ENCODE data around the gene PHACTR1. TPM values are rescaled to one million over a fixed set of nuclear protein-coding genes. Genes with fewer than 3 reads are reported as not detected.
"Not testable (repeated sequence)": the region's sequence is repeated elsewhere in the genome, so short reads cannot be mapped to it uniquely, and the experiment has no call there.

PHACTR1 gene
- total RNA-seq, 4 donors from 2014 or later, result 1.5 to 3.6 (median 2.5) TPM

GRCh38 chr6:12717356-12717755 is 789 bp downstream of the PHACTR1 start:
- intact Hi-C loops (cut with DNase I; ENCODE audit: low total_unique reads), result no loop called here

GRCh38 chr6:12718015-12718414 is 1.4 kb downstream of the PHACTR1 start:
- intact Hi-C loops (cut with DNase I; ENCODE audit: low total_unique reads), result no loop called here
- no peak for TF ChIP-seq POLR2A (IDR thresholded peaks at IDR 0.05)
- TF ChIP-seq, protein P1, sequence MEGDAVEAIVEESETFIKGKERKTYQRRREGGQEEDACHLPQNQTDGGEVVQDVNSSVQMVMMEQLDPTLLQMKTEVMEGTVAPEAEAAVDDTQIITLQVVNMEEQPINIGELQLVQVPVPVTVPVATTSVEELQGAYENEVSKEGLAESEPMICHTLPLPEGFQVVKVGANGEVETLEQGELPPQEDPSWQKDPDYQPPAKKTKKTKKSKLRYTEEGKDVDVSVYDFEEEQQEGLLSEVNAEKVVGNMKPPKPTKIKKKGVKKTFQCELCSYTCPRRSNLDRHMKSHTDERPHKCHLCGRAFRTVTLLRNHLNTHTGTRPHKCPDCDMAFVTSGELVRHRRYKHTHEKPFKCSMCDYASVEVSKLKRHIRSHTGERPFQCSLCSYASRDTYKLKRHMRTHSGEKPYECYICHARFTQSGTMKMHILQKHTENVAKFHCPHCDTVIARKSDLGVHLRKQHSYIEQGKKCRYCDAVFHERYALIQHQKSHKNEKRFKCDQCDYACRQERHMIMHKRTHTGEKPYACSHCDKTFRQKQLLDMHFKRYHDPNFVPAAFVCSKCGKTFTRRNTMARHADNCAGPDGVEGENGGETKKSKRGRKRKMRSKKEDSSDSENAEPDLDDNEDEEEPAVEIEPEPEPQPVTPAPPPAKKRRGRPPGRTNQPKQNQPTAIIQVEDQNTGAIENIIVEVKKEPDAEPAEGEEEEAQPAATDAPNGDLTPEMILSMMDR (IDR thresholded peaks at IDR 0.05), result no peak
- no peak overlapping the region for H3K4me3 ChIP-seq (ENCODE audit: low read depth, poor library complexity, severe bottlenecking)
- DNase-seq (ENCODE audit: low spot score in 2 of 2), result no peak
- WGBS, 2 donors, result 24 to 27% methylated on average over 9 of the region's 9 CpGs

More at GRCh38 chr6:12717356-12717755, 789 bp downstream of the PHACTR1 start:
- no peak overlapping the region for H3K4me3 ChIP-seq (ENCODE audit: low read depth, poor library complexity, severe bottlenecking)
- no peak for TF ChIP-seq POLR2A (IDR thresholded peaks at IDR 0.05)
- WGBS, 2 donors, result 36 to 47% methylated on average over 9 of the region's 9 CpGs
- DNase-seq (ENCODE audit: low spot score in 2 of 2), result no peak

- 55 to 87% methylated on average over 3 of the region's 3 CpGs for WGBS, 2 donors
- DNase-seq (ENCODE audit: low spot score in 2 of 2), result no peak
- H3K4me3 ChIP-seq (ENCODE audit: low read depth, poor library complexity, severe bottlenecking), result no peak overlapping the region
- intact Hi-C loops (cut with DNase I; ENCODE audit: low total_unique reads), result no loop called here
- TF ChIP-seq, protein P1 (IDR thresholded peaks at IDR 0.05), result no peak
- no peak for TF ChIP-seq POLR2A (IDR thresholded peaks at IDR 0.05)
Measured at GRCh38 chr6:12719017-12719416, 2.5 kb downstream of the PHACTR1 start.

GRCh38 chr6:12720310-12720709 is 3.7 kb downstream of the PHACTR1 start:
- H3K4me3 ChIP-seq (ENCODE audit: low read depth, poor library complexity, severe bottlenecking), result no peak overlapping the region
- 81 to 89% methylated on average over 7 of the region's 7 CpGs for WGBS, 2 donors
- intact Hi-C loops (cut with DNase I; ENCODE audit: low total_unique reads), result no loop called here
- no peak for DNase-seq (ENCODE audit: low spot score in 2 of 2)
- no peak for TF ChIP-seq POLR2A (IDR thresholded peaks at IDR 0.05)
- TF ChIP-seq, protein P1 (IDR thresholded peaks at IDR 0.05), result no peak

- 79 to 83% methylated on average over 2 of the region's 2 CpGs for WGBS, 2 donors
- TF ChIP-seq, protein P1 (IDR thresholded peaks at IDR 0.05), result no peak
- no peak for TF ChIP-seq POLR2A (IDR thresholded peaks at IDR 0.05)
- no peak overlapping the region for H3K4me3 ChIP-seq (ENCODE audit: low read depth, poor library complexity, severe bottlenecking)
- no peak for DNase-seq (ENCODE audit: low spot score in 2 of 2)
- intact Hi-C loops (cut with DNase I; ENCODE audit: low total_unique reads), result no loop called here
Measured at GRCh38 chr6:12725263-12725662, 8.7 kb downstream of the PHACTR1 start.

DNA sequence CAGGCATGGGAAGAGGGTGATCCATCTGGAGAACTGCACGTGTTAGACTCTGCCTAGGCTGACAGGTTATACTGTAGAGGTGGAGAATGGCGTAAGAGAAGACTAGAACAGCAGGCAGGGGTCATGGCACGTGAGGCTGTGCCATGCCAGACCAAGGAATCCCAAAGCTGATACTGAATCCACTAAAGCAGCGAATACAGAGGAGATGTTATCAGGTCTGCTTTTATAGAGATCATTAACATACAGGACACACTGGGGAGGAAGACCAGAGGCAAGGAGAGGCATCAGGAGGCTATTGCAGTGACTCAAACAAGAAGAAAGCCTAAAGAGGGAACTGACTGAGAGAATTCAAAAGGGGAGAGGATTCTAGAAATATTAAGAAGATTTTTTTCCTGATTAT is 12.9 kb downstream of the PHACTR1 start:
- DNase-seq (ENCODE audit: low spot score in 2 of 2), result no peak
- intact Hi-C loops (cut with DNase I; ENCODE audit: low total_unique reads), result no loop called here
- TF ChIP-seq, protein P1 (IDR thresholded peaks at IDR 0.05), result no peak
- no peak for TF ChIP-seq POLR2A (IDR thresholded peaks at IDR 0.05)
- WGBS, 2 donors, result 56 to 60% methylated on average over 4 of the region's 4 CpGs
- H3K4me3 ChIP-seq (ENCODE audit: low read depth, poor library complexity, severe bottlenecking), result no peak overlapping the region

DNA sequence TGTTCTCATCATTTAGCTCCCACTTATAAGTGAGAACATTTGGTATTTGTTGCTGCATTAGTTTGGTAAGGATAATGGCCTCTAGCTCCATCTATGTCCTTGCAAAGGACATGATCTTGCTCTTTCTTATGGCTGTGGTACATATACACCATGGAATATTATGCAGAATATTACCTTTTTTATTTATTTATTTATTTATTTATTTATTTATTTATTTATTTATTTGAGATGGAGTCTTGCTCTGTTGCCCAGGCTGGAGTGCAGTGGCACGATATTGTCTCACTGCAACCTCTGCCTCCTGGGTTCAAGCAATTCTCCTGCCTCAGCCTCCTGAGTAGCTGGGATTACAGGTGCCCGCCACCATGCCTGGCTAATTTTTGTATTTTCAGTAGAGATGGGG is 14.2 kb downstream of the PHACTR1 start:
- WGBS, 2 donors, result 98% methylated on average over 2 of the region's 2 CpGs
- intact Hi-C loops (cut with DNase I; ENCODE audit: low total_unique reads); DNase-seq (ENCODE audit: low spot score in 2 of 2); H3K4me3 ChIP-seq (ENCODE audit: low read depth, poor library complexity, severe bottlenecking): not testable (repeated sequence)

All from lower leg skin (tissue), 4 donors.